PFSK-1 (cell line): ENCODE measurements around the gene EDRF1.

Experiments
- FOXP2 ChIP-seq: optimal IDR thresholded peaks from 2 replicates; pipeline ENCODE3; 2011; ENCODE audit warnings: borderline replicate concordance, control low read depth, inconsistent platforms; ENCODE audit not compliant: insufficient read depth; ENCODE audit errors: extremely low read length, extremely low read depth
- POLR2AphosphoS5 ChIP-seq: IDR thresholded peaks from 2 replicates; pipeline ENCODE4 v1.6.1; 2012; ENCODE audit warnings: low read depth, mild to moderate bottlenecking, control low read depth, low read length, moderate library complexity
- SIN3A ChIP-seq: IDR thresholded peaks from 2 replicates; pipeline ENCODE4 v1.6.1; 2012; ENCODE audit warnings: mild to moderate bottlenecking, low read length, moderate library complexity, borderline replicate concordance; ENCODE audit not compliant: insufficient read depth
- TAF1 ChIP-seq: IDR thresholded peaks from 2 replicates; pipeline ENCODE4 v1.6.1; 2012; ENCODE audit warnings: low read length, control low read depth, borderline replicate concordance; ENCODE audit not compliant: insufficient read depth
- TF ChIP-seq, protein P1 (sequence below), 2 experiments: IDR thresholded peaks; 2 replicates each; pipeline versions ENCODE4 v1.6.1 to v1.8.0; 2011 to 2012; ENCODE audit warnings: low read depth in 2 of 2, low read length in 2 of 2, control low read depth in 1 of 2, inconsistent platforms in 1 of 2, mild to moderate bottlenecking in 1 of 2, moderate library complexity in 1 of 2; ENCODE audit not compliant: insufficient read depth in 1 of 2

EDRF1 gene

DNA sequence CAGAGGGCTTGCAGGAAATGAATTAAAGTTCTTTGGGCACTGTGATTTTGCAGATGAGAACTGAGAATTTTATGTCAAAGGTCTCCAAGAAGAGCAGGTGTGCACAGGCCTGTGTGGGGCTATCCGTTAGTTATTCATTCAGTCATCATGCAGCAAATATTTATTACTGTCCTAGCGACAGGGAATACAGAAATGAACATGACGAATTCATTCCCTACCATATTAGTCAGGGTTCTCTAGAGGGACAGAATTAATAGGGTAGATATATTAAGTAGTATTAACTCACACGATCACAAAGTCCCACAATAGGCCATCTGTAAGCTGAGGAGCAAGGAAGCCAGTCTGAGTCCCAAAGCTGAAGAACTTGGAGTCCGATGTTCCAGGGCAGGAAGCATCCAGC is 59.0 kb downstream of the EDRF1 start:
- TF ChIP-seq FOXP2 (no peak), TAF1 (no peak), SIN3A (no peak), POLR2AphosphoS5 (no peak)
- TF ChIP-seq, protein P1, sequence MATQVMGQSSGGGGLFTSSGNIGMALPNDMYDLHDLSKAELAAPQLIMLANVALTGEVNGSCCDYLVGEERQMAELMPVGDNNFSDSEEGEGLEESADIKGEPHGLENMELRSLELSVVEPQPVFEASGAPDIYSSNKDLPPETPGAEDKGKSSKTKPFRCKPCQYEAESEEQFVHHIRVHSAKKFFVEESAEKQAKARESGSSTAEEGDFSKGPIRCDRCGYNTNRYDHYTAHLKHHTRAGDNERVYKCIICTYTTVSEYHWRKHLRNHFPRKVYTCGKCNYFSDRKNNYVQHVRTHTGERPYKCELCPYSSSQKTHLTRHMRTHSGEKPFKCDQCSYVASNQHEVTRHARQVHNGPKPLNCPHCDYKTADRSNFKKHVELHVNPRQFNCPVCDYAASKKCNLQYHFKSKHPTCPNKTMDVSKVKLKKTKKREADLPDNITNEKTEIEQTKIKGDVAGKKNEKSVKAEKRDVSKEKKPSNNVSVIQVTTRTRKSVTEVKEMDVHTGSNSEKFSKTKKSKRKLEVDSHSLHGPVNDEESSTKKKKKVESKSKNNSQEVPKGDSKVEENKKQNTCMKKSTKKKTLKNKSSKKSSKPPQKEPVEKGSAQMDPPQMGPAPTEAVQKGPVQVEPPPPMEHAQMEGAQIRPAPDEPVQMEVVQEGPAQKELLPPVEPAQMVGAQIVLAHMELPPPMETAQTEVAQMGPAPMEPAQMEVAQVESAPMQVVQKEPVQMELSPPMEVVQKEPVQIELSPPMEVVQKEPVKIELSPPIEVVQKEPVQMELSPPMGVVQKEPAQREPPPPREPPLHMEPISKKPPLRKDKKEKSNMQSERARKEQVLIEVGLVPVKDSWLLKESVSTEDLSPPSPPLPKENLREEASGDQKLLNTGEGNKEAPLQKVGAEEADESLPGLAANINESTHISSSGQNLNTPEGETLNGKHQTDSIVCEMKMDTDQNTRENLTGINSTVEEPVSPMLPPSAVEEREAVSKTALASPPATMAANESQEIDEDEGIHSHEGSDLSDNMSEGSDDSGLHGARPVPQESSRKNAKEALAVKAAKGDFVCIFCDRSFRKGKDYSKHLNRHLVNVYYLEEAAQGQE (IDR thresholded peaks at IDR 0.05; ENCODE audit: insufficient read depth in 1 of 2, low read depth in 2 of 2, low read length in 2 of 2), result no peak

DNA sequence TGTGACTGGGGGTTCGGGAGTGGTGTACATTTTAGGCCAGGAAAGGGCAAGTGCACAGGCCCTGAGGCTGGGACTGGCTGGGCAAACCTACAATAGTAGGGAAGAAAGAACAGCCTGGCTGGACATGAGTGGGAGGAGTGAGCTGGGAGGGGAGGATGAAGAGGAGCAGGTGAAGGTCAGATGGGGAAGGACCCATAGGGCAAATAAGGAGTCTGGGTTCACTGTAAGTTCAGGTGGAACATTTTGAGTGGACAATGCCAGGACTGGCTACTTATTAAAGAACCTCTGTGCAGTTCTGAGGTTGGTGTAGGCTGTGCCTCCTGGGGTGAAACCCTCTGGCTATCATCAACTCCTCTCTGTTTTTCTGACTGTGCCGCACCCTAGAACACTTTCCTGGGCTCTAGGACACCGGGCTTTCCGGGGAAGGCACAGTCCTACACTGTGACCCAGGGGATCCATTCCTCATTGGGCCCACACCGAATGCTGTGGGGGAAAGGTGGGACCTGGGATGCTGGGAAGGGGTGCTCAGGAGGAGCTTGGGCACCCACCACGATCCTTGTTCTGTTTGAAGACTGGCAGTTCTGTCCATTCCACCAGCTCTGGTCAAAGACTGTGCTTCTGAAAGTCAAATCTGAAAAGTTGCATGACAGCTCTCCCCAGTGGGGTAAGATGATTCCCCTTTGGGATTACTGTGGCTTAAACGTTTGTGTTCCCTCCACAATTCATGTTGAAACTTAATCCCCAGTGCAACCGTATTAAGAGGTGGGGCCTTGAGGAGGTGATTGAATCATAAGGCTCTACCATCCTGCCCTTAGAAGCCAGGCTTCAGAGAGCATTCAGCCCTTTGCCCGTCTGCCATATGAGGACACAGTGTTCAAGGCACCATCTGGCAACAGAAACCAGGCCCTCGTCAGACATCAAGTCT is 60.2 kb downstream of the EDRF1 start:
- TF ChIP-seq, protein P1 (IDR thresholded peaks at IDR 0.05; ENCODE audit: insufficient read depth in 1 of 2, low read depth in 2 of 2, low read length in 2 of 2), result no peak
- no peak for TF ChIP-seq SIN3A
- no peak for TF ChIP-seq FOXP2
- no peak for TF ChIP-seq POLR2AphosphoS5
- TF ChIP-seq TAF1, result no peak

DNA sequence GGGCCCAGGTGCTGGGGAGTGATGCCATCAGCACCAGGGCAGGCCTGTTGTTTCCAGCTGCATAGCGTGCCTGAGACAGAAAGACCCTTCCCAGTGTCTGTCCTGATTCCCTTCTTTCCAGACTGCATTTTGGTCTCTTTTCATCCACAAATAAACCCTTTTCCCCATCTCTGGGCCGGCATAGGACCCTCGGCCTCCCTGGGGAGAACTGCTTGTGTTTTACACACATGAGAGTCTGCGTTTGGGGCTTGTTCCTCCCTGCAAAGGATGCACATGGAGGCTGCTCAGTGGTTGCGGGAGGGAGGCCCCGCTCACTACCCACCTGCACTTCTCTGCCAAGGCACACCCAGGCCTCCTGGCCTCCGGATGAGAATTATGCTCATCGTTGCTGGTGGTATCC is 61.9 kb downstream of the EDRF1 start:
- no peak for TF ChIP-seq POLR2AphosphoS5
- TF ChIP-seq SIN3A, result no peak

DNA sequence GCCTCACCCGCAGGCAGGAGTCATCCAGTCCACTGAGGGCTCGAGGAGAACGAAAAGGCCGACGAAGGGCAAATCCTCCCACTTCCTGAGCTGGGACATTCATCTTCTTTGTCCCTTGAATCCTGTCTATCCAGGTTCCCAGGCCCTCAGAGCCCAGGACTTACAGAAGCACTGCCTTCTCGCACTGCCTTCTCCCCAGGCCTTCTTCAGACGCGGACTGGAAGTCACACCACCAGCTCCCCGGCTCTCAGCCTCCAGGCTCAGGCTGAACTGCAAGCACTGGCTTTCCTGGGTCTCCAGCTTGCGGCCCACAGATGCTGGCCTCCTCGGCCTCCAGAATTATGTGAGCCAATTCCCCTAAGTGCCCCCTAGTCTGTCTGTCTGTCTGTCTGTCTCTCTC is 62.5 kb downstream of the EDRF1 start:
- no peak for TF ChIP-seq TAF1
- TF ChIP-seq SIN3A, result no peak
- no peak for TF ChIP-seq FOXP2
- TF ChIP-seq, protein P1 (IDR thresholded peaks at IDR 0.05; ENCODE audit: insufficient read depth in 1 of 2, low read depth in 2 of 2, low read length in 2 of 2), result no peak
- TF ChIP-seq POLR2AphosphoS5, result no peak

DNA sequence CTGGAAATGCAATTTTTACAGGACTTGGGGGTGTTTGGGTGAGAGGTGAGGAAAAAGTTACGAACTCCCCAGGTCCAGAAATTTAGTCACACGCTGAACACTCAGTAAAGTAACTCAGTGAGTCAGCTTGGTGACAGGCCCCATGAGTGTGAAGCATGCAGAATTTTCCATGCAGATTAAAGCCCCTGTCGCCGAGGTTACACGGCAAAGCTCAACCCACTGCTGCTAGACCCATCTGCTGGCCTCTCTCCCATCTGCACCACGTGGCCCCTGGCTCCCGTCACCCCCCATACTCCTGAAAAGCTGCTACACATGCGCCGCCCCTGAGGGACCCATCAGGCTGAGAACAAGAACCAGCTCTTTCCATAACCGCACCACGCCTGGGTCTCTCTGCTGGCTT is 63.1 kb downstream of the EDRF1 start:
- TF ChIP-seq TAF1 (no peak), FOXP2 (no peak), SIN3A (no peak), POLR2AphosphoS5 (no peak)
- TF ChIP-seq, protein P1 (IDR thresholded peaks at IDR 0.05; ENCODE audit: insufficient read depth in 1 of 2, low read depth in 2 of 2, low read length in 2 of 2), result no peak
